GM23248 (cell line): ENCODE measurements around the gene KRT80.

Experiments used
- EZH2 ChIP-seq: fragments of 200-600 bp; sonication (generic); IDR thresholded peaks from 2 replicates; pipeline ENCODE4 v1.6.1; 2018; ENCODE audit warnings: antibody characterized with exemption, mild to moderate bottlenecking; ENCODE audit not compliant: insufficient read depth, poor library complexity, severe bottlenecking
- EZH2phosphoT487 ChIP-seq: fragments of 200-600 bp; sonication (generic); IDR thresholded peaks from 2 replicates; pipeline ENCODE4 v1.6.1; 2018; ENCODE audit warnings: antibody characterized with exemption, moderate library complexity, mild to moderate bottlenecking, low read depth; ENCODE audit not compliant: insufficient read depth

- TF ChIP-seq EZH2 (no peak), EZH2phosphoT487 (no peak)
These were observed 47.1 kb downstream of the KRT80 start for GRCh38 chr12:52144512-52145227.
